Thoracic aorta (tissue), 2 donors: ENCODE data around the gene DNAH10. TPM values are rescaled to one million over a fixed set of nuclear protein-coding genes. Genes with fewer than 3 reads are reported as not detected.

Experiments
- ATAC-seq: fragments of 150-250 bp; one replicate; pipeline ENCODE4 v1.8.0; 2017; ENCODE audit warnings: low read depth; ENCODE audit not compliant: insufficient number of reproducible peaks, low FRiP score
- DNase-seq: peaks from one replicate; pipeline ENCODE4 v3.0.0-alpha.2; 2020; ENCODE audit warnings: low spot score
- H3K27ac ChIP-seq, 2 donors: fragments of 200-600 bp; sonication (generic); 1 replicate in 1 of 2; 2 replicates in 1 of 2; pipeline ENCODE4 v1.5.1; 2016; ENCODE audit warnings: mild to moderate bottlenecking in 2 of 2, moderate library complexity in 2 of 2
- H3K27me3 ChIP-seq: fragments of 200-600 bp; sonication (generic); replicated peaks from 2 replicates; pipeline ENCODE4 v1.6.0; 2016; ENCODE audit warnings: mild to moderate bottlenecking; ENCODE audit not compliant: insufficient read depth
- H3K36me3 ChIP-seq: fragments of 200-600 bp; sonication (generic); one replicate; pipeline ENCODE4 v1.5.1; 2016
- H3K4me1 ChIP-seq, 2 donors: fragments of 200-600 bp; sonication (generic); 1 replicate in 1 of 2; 2 replicates in 1 of 2; pipeline versions ENCODE4 v1.5.1 to v1.6.0; 2016; ENCODE audit warnings: low read depth in 2 of 2, mild to moderate bottlenecking in 1 of 2; ENCODE audit not compliant: control insufficient read depth in 1 of 2
- H3K4me3 ChIP-seq: fragments of 200-600 bp; sonication (generic); 2 replicates; pipeline ENCODE4 v1.5.1; 2016; ENCODE audit warnings: mild to moderate bottlenecking
- H3K9me3 ChIP-seq: fragments of 200-600 bp; sonication (generic); 2 replicates; pipeline ENCODE4 v1.5.1; 2016
- CTCF ChIP-seq: fragments of 200-600 bp; sonication (generic); IDR thresholded peaks from one replicate; pipeline ENCODE4 v1.5.1; 2019; ENCODE audit warnings: antibody characterized with exemption
- total RNA-seq, 2 donors: library from RNA; depleted of rRNA; stranded (reverse); fragments of >200 nt; gene quantifications; one replicate each; pipeline versions ENCODE4 v1.1.0 to v1.2.3, GENCODE V29; 2016

The DNAH10 gene
- total RNA-seq = under 1 TPM; under 0.01 to 0.14 TPM

- Histone ChIP-seq H3K36me3 (peaks cover 5% of the 10 kb centered on the region), H3K27ac (no peak within 1 kb of the TSS), H3K4me3 (peak within 1 kb of the TSS; percentile 66), H3K4me1 (peaks cover 10 to 24% of the 10 kb centered on the region in 2 donors), H3K27me3 (no peaks in the 10 kb centered on the region), H3K9me3 (no peaks in the 10 kb centered on the region)
- no peak for ATAC-seq
- no peak for TF ChIP-seq CTCF
- DNase-seq = no peak
Observed at GRCh38 chr12:123761841-123762714, at the start of gene DNAH10. TSS of gene DNAH10 (plus strand) at chr12:123762301. CDS start at chr12:123762337, 36 bp downstream.

GRCh38 chr12:123712780-123713319 is 49.3 kb upstream of the DNAH10 start:
- Histone ChIP-seq H3K27me3 (no peaks in the 10 kb centered on the region), H3K9me3 (no peaks in the 10 kb centered on the region), H3K4me1 (peaks cover 10 to 21% of the 10 kb centered on the region in 2 donors), H3K27ac (peak overlapping the region in 1 of 2 donors; percentile 34), H3K4me3 (peak overlapping the region; percentile 86), H3K36me3 (no peaks in the 10 kb centered on the region)
- ATAC-seq = no peak
- no peak for DNase-seq
- no peak for TF ChIP-seq CTCF

- Histone ChIP-seq H3K4me3 (peak overlapping the region; percentile 86), H3K27me3 (no peaks in the 10 kb centered on the region), H3K36me3 (no peaks in the 10 kb centered on the region), H3K4me1 (peaks cover 10 to 21% of the 10 kb centered on the region in 2 donors), H3K9me3 (no peaks in the 10 kb centered on the region), H3K27ac (no peak overlapping the region)
- ATAC-seq = no peak
- TF ChIP-seq CTCF = no peak
- no peak for DNase-seq
Observed at GRCh38 chr12:123713398-123713797, 48.7 kb upstream of the DNAH10 start.

- no peaks in the 10 kb centered on the region for H3K27me3 ChIP-seq
- peaks cover under 1% of the 10 kb centered on the region for H3K36me3 ChIP-seq
- no peak for DNase-seq
- peaks cover 10 to 21% of the 10 kb centered on the region in 2 donors for H3K4me1 ChIP-seq
- no peaks in the 10 kb centered on the region for H3K9me3 ChIP-seq
- TF ChIP-seq CTCF = no peak
- ATAC-seq = no peak
- H3K4me3 ChIP-seq = peak overlapping the region; percentile 86
- H3K27ac ChIP-seq = no peak overlapping the region
Observed at GRCh38 chr12:123713823-123714585, 48.1 kb upstream of the DNAH10 start.

GRCh38 chr12:123715195-123715594 is 46.9 kb upstream of the DNAH10 start:
- no peak for ATAC-seq
- H3K36me3 ChIP-seq = peaks cover 5% of the 10 kb centered on the region
- no peaks in the 10 kb centered on the region for H3K27me3 ChIP-seq
- no peak overlapping the region for H3K4me3 ChIP-seq
- peaks cover 10 to 21% of the 10 kb centered on the region in 2 donors for H3K4me1 ChIP-seq
- no peaks in the 10 kb centered on the region for H3K9me3 ChIP-seq
- no peak for DNase-seq
- H3K27ac ChIP-seq = no peak overlapping the region
- TF ChIP-seq CTCF = no peak
